ENCODE data around the gene KRABD2.

Gene KRABD2

GRCh38 chr17:8398980-8399379 lies 22.5 kb upstream of the KRABD2 start:
- H3K27ac ChIP-seq (ENCODE audit: insufficient read length, low read depth, low read length), result no peak overlapping the region
- no peaks in the 10 kb centered on the region for H4K20me1 ChIP-seq (ENCODE audit: control insufficient read depth, insufficient read depth, insufficient read length)
- TF ChIP-seq, protein P1, sequence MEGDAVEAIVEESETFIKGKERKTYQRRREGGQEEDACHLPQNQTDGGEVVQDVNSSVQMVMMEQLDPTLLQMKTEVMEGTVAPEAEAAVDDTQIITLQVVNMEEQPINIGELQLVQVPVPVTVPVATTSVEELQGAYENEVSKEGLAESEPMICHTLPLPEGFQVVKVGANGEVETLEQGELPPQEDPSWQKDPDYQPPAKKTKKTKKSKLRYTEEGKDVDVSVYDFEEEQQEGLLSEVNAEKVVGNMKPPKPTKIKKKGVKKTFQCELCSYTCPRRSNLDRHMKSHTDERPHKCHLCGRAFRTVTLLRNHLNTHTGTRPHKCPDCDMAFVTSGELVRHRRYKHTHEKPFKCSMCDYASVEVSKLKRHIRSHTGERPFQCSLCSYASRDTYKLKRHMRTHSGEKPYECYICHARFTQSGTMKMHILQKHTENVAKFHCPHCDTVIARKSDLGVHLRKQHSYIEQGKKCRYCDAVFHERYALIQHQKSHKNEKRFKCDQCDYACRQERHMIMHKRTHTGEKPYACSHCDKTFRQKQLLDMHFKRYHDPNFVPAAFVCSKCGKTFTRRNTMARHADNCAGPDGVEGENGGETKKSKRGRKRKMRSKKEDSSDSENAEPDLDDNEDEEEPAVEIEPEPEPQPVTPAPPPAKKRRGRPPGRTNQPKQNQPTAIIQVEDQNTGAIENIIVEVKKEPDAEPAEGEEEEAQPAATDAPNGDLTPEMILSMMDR (conservative IDR thresholded peaks at IDR 0.05), result no peak
- no peak overlapping the region for H3K9ac ChIP-seq (ENCODE audit: extremely low read depth, insufficient read length, low read length)
- no peak overlapping the region for H3K14ac ChIP-seq (ENCODE audit: insufficient read depth, low read length)
- Mint-ChIP-seq H3K27ac (no peak overlapping the region), H3K9me3 (no peaks in the 10 kb centered on the region), H3K36me3 (ENCODE audit: insufficient read depth in 1 of 3, low read depth in 3 of 3) (no peaks in the 10 kb centered on the region), H3K4me3 (no peak overlapping the region), H3K27me3 (ENCODE audit: low read depth) (peaks cover 30% of the 10 kb centered on the region), H3K4me1 (peaks cover 2% of the 10 kb centered on the region in 2 experiments; a peak in 3 of 4 replicates)
- H2BK15ac ChIP-seq (ENCODE audit: low read depth, low read length), result no peak overlapping the region
- peaks cover 3% of the 10 kb centered on the region; the same call in 1 of the 2 replicates for H3K27me3 ChIP-seq (ENCODE audit: insufficient read depth, low read length)
- no peak overlapping the region for H4K91ac ChIP-seq (ENCODE audit: insufficient read length, low read depth, low read length)
- no peak overlapping the region for H4K8ac ChIP-seq (replicated peaks; ENCODE audit: insufficient read length, low read depth, low read length)
- no peak overlapping the region for H3K56ac ChIP-seq (ENCODE audit: insufficient read length, low read depth, low read length)
- DNase-seq, result no peak
- H3K4me1 ChIP-seq (ENCODE audit: insufficient read depth, low read length), result no peaks in the 10 kb centered on the region
- no CpG with 5 or more reads among the region's 6 CpGs for WGBS (ENCODE audit: extremely low coverage, insufficient read length, low lambda C conversion rate)
- no peaks in the 10 kb centered on the region for H3K23me2 ChIP-seq (ENCODE audit: insufficient read length, low read depth, low read length, poor library complexity, severe bottlenecking)
- no peak overlapping the region for H2AK5ac ChIP-seq (ENCODE audit: insufficient read length, low read length)
- H3K79me2 ChIP-seq (ENCODE audit: insufficient read depth, low read length), result no peaks in the 10 kb centered on the region
- H4K5ac ChIP-seq (ENCODE audit: insufficient read length, low read depth, low read length), result no peak overlapping the region
- H2AFZ ChIP-seq (ENCODE audit: low read length), result no peak overlapping the region
- H3K4me2 ChIP-seq (ENCODE audit: insufficient read depth, insufficient read length, low read length), result no peak overlapping the region
- H2BK12ac ChIP-seq (ENCODE audit: insufficient read length, low read depth, low read length), result no peak overlapping the region
- no peak overlapping the region for H3K18ac ChIP-seq (ENCODE audit: insufficient read length, low read depth, low read length)
- no peak overlapping the region for H3T11ph ChIP-seq (ENCODE audit: low read length)
- H2BK120ac ChIP-seq (ENCODE audit: low read depth, low read length, poor library complexity, severe bottlenecking), result no peak overlapping the region
- H3K79me1 ChIP-seq (ENCODE audit: insufficient read depth, low read depth, low read length, poor library complexity, severe bottlenecking), result no peaks in the 10 kb centered on the region
- H2BK20ac ChIP-seq (ENCODE audit: low read depth, low read length, poor library complexity, severe bottlenecking), result no peak overlapping the region
- no peak overlapping the region for H3K23ac ChIP-seq (ENCODE audit: insufficient read length, low read depth, low read length)
- no peak overlapping the region for H3K4ac ChIP-seq (ENCODE audit: low read depth, low read length)
- no peak overlapping the region for H2BK5ac ChIP-seq (ENCODE audit: insufficient read length, low read length)
- H3K9me3 ChIP-seq (ENCODE audit: control insufficient read depth, low read depth, low read length), result no peaks in the 10 kb centered on the region

All from H9 (cell line).